C4-2B (cell line): Measurements from ENCODE around the gene SMR3B.

Source experiments
- CTCF ChIP-seq: fragments of 450-650 bp; conservative IDR thresholded peaks from 2 replicates; pipeline ENCODE4 v1.5.1; 2017; ENCODE audit warnings: mild to moderate bottlenecking
- ZFX ChIP-seq: fragments of 450-650 bp; IDR thresholded peaks from 2 replicates; pipeline ENCODE4 v1.6.1; 2017

GRCh38 chr4:70382691-70383181, at the start of gene SMR3B:
- TF ChIP-seq CTCF (no peak), ZFX (no peak)
